ENCODE data around the gene CUL4A. TPM values are rescaled to one million over a fixed set of nuclear protein-coding genes. Genes with fewer than 3 reads are reported as not detected.
"Not testable (repeated sequence)": the region's sequence is repeated elsewhere in the genome, so short reads cannot be mapped to it uniquely, and the experiment has no call there.

The CUL4A gene
- total RNA-seq (2014; rRNA removed): 113 and 190 TPM in 2 replicates
- 53.0 TPM for polyA plus RNA-seq (2012)

DNA sequence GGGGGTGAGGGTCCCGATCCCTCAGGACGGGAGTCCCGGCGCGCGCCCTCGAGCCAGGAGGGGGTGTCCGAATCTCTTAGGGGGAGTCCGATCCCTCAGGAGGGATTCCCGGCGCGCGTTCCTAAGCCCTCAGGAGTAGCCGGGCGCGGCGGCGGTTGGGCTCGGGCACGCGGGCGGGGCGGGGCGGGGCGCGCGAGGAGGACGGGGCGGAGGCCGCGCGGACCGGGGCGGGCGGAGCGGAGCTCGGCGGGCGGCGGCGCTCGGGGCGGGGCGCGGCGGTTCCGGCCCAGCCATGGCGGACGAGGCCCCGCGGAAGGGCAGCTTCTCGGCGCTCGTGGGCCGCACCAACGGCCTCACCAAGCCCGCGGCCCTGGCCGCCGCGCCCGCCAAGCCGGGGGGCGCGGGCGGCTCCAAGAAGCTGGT, at the start of gene CUL4A:
Gene CUL4A, plus strand, starts transcription at position 278 of the 423 bp plus-strand sequence. Its CDS starts 15 bp downstream, at position 293.
- DNase-seq (ENCODE audit: low read depth): peak; percentile 77

DNA sequence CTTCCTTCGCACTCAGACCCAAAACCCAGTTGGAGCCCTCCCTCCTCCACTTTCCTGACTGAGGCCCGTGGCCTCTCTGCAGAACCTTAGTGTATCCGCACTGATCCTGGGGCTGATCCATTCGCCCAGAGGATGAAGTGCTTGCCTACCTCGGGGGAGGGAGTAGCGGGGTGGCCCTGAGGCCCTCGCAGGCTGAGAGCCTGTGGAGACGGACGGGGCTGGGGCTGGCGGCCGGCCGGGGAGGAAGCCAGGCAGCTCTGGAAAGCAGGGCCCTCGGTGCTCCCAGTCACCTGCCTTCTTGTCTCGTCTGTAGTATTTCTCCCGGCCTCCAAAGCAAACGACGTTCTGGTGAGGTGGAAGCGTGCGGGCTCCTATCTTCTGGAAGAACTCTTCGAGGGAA, 49.7 kb upstream of the CUL4A start:
- no peak for DNase-seq (ENCODE audit: low read depth)

DNA sequence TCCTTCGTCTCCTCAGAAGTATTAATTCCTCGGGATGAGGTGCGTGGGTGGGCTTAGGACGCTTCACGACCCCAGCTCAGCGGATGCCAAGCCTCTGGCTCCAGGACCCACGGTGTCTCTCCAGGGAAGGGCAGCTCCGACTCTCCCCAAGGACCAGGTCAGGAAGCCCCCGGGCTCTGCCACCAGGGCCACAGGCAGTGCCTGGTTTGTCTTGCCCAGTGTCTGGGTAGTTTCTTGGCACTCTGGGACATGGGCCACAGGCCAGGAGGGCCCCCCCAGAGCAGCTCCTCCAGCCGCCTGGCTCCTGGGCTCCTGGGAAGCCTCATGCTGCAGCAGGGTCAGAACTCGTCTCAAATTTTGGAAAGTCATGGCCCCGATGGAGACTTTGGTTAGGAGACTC, 48.4 kb upstream of the CUL4A start:
- DNase-seq (ENCODE audit: low read depth): no peak

DNA sequence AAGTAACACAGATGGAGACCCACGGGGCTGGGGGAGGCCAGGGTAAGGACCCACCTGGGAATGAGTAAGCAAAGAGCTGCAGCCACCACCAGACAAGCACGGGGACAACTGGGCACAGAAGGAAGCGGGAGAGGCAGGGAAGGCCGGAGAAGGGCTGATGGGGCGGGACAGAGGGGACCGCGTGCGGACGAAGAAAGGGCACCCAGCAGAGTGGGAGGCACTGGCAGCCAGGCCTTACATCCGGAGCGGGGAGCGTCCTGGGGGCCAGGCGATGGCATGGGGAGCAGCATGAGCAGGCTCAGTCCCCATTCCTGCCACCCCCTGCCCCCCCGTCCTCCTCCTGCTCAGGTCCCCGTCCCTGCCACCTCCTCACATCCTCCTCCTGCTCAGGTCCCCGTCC, 48.0 kb upstream of the CUL4A start:
- no peak for DNase-seq (ENCODE audit: low read depth)

DNA sequence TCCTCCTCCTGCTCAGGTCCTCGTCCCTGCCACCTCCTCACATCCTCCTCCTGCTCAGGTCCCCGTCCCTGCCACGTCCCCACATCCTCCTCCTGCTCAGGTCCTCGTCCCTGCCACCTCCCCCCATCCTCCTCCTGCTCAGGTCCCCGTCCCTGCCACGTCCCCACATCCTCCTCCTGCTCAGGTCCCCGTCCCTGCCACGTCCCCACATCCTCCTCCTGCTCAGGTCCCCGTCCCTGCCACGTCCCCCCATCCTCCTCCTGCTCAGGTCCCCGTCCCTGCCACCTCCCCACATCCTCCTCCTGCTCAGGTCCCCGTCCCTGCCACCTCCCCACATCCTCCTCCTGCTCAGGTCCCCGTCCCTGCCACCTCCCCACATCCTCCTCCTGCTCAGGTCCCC, 47.4 kb upstream of the CUL4A start:
- DNase-seq (ENCODE audit: low read depth): not testable (repeated sequence)

DNA sequence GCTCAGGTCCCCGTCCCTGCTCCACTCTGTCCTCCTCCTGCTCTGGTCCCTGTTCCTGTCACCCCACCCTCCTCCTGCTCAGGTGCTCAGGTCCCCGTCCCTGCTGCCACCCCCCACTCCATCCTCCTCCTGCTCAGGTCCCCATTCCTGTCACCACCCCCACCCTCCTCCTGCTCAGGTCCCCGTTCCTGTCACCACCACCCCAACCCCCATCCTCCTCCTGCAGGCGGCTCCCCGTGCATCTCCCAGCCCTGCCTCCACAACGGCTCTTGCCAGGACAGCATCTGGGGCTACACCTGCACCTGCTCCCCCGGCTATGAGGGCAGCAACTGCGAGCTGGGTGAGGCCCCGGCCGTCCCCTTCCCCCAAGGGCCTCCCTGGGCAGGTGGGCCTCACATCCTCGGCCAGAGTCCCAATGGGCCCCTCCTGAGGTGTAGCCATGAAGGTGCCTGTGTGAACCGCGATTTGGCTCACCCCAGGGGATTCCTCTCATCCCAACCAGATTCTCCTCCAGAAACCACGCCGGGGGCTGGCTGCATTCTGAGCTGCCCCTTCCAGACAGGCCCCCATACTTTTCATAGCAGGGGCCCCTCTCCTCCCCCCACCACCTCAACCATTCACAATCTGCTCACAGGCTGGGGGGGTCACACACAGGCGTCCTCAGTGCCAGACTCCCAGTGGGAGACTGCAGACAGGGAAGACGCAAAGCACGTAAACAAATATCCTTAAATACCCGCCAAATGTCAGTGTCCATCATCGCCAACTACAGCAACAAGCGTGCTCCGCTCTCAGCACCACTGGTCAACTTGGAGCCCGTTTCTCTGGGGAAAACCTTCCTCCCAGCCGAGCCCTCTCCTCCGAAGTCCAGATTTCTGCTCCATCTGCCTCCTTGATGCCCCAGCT, 46.4 kb upstream of the CUL4A start:
- DNase-seq (ENCODE audit: low read depth): peak; percentile 60

DNA sequence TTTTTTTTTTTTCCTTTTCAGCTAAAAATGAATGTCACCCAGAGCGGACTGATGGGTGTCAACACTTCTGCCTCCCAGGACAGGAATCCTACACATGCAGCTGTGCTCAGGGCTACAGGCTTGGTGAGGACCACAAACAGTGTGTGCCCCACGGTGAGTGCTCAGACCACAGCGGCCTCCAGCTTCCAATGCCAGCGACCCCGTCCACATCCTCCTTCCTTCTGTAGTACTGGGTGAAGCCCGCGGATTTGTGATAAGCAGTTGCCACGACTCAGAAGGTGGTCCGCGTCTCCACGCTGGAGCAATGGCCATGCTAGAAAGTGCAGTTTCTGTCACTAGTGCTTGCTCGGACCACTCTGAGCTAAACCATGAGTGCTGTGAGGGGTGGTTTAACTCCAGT, 44.9 kb upstream of the CUL4A start:
- no peak for DNase-seq (ENCODE audit: low read depth)

DNA sequence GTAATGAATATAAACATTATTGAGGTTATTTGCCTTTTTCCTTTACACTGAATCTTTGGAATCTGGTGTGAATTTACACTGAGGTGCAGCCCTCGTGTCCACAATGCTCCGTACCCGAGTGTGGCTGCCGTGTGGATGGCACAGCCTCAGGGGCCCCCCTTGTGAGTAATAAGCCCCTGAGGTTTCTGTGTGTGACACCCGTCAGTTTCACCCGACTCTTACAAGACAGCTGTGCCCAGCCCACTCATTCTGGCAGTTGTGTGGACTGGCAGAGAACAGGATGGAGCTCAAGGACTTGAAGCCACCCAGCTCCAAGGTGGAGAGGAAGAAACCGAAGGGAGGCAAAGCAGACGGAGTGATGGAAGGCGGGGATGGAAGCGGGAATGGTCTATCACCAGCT, 43.1 kb upstream of the CUL4A start:
- no peak for DNase-seq (ENCODE audit: low read depth)

DNA sequence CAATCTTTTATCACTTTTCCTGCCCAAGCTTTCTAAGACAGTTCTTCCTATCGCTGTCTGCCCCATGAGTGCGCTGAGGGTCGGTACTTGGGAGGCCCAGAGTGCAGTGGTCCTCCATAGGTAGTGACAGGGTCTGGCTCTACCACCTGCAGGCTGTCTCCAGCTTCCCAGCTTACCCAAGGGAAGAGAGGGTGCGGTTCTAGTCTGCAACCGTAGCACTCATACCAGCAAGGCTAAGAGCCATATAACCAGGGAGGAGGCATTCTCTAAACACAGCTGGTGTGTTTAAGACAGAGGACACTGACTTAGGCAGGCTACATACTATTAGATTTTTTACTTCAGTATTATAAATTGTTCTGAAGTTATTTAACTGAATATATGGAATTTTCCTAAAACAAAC, 42.7 kb upstream of the CUL4A start:
- DNase-seq (ENCODE audit: low read depth): no peak

DNA sequence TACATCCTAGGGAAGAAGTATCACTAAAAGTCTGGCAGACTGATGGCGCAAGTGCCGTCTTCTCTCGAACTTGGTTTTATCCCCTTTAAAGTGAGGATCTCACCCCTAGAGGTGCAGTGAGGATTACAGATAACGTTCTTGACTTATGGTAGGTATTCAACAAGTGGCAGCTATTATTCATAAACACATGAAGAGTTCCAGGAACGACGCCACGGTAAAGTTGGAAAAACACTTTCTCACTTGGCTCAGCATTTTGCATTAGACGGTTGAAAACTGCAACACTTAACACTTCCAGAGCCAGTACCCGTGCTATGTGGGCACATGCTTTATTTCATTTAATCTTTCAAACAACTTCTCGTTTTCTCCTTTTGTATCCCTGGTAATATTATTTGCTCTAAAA, 42.3 kb upstream of the CUL4A start:
- DNase-seq (ENCODE audit: low read depth): no peak

DNA sequence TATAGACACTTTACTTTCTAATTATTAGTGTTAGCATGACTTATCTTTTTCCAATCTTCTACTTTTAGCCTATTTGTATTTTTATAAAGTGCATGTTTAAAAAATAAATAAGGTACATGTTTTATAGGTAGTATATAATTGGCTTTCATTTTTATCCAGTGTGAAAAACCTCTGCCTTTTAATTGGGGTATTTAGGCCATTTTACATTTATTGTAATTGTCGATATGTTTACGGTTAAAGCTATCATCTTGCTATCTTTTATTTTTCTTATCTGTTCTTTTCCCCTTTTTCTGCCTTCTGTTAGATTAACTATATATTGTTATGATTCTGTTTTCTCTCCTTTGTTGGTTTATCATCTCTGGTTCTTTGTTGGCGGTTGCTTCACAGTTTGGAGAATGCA, 41.8 kb upstream of the CUL4A start:
- DNase-seq (ENCODE audit: low read depth): no peak

DNA sequence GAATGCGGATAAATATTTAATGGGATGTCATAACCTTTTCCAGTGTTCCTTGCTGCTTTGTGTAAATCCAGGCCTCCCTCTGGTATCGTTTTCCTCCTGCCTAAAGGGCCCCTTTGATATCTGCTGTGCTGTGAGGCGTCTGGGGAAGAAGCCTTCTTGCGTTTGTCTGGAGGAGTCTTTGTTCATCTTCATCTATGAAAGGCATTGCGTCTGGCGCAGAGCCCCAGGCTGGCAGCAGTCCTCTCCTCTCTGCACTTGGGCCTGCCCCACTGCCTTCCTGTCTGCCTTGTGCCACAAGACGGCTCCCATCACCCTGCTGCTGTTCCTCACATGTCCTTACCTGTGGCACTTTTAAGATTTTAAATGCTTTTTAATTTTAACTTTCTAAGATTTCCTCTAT, 41.2 kb upstream of the CUL4A start:
- DNase-seq (ENCODE audit: low read depth): no peak

DNA sequence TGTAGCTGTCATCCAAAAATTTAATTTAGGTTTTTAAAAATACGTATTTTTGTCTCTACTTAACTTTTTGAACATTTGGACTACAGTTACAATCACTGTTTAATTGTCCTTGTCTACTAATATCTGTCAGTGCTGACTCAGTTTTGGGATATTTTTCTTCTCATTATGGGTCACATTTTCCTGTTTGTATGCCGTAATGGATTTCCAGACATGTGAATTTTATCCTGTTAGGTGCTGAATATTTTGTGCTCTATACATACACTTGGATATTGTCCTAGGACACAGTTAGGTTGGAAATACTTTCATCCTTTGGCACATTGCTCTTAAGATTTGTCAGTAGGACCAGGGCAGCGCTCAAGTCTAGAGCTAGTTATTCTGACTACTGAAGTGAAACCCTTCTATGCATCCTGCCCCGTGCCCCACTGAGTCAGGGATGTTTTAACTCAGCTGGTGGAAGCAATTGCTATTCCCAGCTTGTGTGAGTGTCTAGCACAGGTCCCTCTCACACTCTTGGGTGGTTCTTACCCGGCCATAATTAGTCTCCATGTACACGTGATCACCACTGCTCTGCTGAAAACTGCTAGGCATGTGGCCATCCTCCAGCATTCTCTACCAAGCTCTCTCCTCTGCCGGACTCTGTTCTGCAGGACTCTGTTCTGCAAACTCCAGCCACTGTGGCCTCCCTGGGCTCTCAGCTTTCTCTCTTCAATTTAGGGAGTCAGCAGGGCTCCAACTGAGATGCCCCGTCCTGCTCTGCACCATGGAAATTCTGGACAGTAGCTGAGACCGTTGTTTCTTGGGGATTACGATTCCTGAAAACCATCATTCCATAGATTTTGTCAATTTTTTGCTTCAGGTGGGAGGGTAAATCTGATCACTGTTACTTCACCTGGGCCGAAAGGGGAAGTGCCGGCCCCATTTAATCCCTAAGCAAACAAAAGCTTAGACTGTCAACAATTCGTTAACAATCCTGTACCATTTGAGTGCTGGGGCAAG, 39.8 kb upstream of the CUL4A start:
- no peak for DNase-seq (ENCODE audit: low read depth)

DNA sequence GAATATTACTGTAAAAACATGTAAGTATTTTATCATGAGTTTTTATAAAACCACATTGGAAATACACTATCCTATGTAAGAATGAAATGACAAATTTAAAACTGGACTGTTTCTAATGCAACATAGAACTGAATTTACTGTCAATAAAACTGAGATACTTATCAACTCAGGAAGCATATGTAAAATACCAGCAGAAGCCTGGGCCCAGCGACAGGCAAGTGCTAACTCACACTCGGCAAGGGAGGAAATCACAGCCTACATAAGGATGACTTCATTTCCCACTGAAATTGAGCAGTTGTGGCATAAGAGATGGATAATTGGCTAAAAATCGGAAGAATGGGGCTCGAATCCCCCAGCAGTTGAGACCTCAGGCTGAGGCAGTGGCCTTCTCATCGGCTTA, 38.9 kb upstream of the CUL4A start:
- no peak for DNase-seq (ENCODE audit: low read depth)

DNA sequence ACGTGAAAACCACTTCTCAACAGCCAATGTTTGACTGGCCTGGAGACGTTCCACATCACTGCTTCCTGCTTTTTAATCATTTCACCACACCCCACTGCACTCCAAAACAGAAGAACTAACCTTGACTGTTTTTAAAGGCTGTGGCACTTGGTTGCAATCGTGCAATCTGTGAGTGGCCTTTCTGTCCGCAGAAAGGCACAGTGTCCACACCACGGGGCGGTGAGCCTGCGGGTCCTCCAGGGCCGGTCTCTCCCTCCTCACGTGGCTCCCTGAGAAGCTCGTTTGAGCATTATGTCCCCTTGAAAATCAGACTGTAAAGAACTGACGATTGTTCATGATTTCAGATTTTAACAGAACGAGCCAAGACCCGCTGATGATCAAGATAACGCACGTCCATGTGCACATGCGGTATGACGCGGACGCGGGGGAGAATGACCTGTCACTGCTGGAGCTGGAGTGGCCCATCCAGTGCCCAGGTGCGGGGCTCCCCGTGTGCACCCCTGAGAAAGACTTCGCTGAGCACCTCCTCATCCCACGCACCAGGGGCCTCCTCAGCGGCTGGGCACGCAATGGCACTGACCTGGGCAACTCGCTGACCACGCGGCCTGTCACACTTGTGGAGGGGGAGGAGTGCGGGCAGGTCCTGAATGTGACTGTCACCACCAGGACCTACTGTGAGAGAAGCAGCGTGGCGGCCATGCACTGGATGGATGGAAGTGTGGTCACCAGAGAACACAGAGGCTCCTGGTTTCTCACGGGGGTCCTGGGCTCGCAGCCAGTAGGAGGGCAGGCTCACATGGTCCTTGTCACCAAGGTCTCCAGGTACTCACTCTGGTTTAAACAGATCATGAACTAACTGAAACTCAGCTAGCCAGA, 37.9 kb upstream of the CUL4A start:
- no peak for DNase-seq (ENCODE audit: low read depth)

DNA sequence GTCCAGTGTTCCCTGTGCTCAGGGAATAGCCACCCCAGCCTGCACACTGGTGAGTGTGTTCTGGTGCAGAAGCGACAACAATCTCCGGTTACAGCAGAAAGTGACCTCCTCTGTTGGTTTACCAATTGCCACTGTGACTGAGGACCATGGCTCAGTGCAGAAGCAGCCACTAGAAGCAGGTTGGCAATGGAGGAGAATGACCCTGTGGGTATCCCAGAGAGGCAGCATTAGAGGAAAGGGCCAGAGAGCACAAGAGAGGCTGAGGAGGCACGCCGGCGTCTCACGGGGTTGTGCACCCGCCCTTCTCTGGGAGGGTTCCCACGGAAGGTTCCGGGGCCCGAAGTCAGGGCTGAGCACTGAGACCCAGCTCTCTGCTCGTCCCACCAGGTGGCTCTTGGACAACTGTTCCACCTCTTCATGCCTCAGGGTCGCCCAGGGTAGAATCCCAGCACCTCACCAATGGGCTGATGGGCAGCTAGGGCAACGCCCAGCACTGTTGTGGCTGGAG, 36.9 kb upstream of the CUL4A start:
- no peak for DNase-seq (ENCODE audit: low read depth)

DNA sequence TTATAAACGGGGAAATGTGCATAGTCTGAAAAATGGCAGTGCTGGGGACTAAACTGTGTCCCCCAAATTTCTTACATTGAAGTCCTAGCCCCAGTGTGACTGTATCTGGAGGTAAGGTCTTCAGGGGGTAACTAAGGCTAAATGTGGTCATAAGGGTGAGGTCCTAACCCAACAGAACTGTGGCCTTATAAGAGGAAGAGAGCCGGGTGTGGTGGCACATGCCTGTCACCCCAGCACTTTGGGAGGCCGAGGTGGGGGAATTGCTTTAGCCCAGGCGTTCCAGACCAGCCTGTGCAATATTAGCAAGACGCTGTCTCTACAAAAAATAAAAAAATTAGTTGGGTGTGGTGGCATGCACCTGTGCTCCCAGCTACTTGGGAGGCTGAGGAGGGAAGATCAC, 33.1 kb upstream of the CUL4A start:
- DNase-seq (ENCODE audit: low read depth): no peak

DNA sequence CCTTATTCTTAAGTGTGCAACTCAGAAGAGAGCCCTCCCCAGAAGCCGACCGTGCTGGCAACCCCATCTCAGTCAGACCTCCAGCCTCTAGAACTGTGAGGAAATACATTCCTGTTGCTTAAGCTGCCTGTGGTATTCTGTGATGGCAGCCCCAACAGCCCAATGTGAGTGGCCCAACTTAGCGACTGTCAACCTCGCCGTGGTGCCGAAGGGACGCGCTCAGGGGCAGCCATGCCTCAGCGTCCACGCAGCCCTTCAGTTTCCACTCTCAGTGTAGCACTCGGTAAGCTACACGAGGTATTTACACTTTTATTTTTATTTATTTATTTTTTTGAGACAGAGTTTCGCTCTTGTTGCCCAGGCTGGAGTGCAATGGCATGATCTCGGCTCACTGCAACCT, 32.6 kb upstream of the CUL4A start:
- no peak for DNase-seq (ENCODE audit: low read depth)

DNA sequence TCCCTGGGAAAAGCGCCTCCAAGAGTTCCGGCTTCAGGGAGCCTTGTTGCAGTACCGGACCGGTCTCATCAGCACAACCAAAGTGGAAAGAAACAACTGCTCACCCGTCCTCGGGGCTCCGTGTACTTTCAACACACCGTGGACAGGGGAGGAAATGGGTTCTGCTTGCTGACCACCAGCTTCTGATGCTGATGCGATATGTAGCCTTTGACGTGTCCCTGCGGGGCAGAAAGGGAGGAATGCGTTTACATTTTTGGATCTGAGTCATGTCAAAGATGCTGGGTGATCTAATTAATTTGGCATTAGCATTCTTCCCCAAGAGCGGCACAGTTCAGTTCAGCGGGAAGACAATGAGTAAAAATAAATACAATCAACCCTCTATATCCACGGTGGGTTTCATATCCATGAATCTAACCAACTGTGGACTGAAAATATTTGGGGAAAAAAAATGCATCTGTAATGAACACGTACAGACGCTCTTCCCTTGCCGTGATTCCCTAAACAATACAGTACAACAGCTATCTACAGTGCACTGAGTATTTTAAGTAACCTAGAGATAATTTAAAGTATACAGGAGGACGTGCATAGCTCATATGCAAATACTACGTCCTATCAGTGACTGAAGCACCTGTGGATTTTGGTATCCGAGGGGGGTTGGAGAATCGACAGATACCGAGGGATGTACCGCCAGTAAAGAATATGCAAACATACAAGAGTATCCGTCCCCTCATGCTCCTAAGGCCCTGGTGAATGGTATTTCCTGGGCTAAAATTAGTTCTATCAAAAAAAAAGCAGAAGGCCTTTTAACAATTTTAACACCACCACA, 31.1 kb upstream of the CUL4A start:
- DNase-seq (ENCODE audit: low read depth): peak; percentile 91

DNA sequence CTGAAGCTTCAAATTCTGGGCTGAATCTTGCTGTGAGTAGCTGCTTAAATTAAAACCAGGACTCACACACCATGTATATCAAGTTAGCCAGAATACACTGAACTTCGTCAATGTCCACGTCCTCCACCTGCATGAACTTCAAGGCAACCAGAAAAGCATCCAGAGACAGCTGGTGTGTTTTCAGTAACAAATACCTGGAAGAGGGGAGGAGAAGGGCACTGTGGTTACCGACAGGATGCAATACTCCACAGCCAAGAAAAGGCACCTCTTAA, 30.6 kb upstream of the CUL4A start:
- DNase-seq (ENCODE audit: low read depth): no peak
